ENCODE results near the gene INO80.
"Not testable (repeated sequence)": the region's sequence is repeated elsewhere in the genome, so short reads cannot be mapped to it uniquely, and the experiment has no call there.

INO80 gene

DNA sequence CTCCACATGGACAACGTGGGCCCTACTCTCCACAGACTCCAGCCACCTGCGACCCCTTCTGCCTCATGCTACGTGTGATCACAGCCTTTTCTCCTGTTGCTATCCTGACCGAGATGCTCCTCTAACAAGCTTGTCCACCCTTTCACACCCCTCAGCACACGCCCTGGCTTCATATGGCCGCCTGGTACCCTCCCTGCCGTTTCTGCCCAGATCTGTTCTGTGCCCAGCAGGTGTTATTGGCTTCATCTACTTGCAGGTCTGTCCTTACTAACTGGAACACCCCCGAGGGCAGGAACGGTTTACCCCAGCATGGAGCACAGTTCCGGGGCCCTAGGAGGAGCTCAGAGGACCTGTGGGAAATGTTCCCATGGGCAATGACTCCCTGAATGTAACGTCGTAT, 152.9 kb downstream of the INO80 start:
- DNase-seq = no peak

DNA sequence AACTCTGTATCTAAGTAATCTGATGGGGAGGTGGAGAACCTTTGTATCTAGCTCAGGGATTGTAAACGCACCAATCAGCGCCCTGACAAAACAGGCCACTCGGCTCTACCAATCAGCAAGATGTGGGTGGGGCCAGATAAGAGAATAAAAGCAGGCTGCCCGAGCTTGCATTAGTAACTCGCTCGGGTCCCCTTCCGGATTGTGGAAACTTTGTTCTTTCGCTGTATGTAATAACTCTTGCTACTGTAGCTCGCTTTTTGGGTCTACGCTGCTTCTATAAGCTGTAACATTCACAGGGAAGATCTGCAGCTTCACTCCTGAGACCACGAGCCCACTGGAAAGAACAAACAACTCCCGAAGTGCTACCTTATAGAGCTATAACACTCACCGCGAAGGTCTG, 153.8 kb downstream of the INO80 start:
- not testable (repeated sequence) for DNase-seq

DNA sequence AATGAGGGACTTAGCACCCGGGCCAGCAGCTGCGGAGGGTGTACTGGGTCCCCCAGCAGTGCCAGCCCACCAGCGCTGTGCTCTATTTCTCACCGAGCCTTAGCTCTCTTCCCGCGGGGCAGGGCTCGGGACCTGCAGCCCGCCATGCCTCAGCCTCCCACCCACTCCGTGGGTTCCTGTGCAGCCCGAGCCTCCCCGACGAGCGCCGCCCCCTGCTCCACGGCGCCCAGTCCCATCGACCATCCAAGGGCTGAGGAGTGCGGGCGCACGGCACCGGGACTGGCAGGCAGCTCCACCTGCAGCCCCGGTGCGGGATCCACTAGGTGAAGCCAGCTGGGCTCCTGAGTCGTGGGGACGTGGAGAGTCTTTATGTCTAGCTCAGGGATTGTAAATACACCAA, 154.3 kb downstream of the INO80 start:
- not testable (repeated sequence) for DNase-seq

DNA sequence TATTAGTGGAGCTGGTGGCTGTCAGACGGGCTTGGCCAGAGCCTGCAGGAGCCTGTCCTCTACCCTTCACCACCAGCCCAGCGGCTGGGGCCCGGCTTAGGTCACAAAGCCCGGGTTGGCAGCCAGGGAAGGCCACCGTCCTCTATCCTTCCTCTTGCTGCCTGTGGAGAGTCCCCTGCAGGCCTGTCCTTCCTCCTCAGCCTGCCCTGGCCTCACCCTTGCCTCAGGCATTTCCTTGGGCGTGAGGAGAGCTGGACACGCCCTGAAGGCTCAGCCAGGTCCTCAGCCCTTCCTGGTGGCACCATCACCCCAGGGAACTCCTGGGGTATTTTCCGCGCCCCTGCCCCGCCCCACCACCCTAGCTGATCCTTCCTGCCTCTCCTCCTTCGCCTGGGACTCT, 155.2 kb downstream of the INO80 start:
- no peak for DNase-seq

DNA sequence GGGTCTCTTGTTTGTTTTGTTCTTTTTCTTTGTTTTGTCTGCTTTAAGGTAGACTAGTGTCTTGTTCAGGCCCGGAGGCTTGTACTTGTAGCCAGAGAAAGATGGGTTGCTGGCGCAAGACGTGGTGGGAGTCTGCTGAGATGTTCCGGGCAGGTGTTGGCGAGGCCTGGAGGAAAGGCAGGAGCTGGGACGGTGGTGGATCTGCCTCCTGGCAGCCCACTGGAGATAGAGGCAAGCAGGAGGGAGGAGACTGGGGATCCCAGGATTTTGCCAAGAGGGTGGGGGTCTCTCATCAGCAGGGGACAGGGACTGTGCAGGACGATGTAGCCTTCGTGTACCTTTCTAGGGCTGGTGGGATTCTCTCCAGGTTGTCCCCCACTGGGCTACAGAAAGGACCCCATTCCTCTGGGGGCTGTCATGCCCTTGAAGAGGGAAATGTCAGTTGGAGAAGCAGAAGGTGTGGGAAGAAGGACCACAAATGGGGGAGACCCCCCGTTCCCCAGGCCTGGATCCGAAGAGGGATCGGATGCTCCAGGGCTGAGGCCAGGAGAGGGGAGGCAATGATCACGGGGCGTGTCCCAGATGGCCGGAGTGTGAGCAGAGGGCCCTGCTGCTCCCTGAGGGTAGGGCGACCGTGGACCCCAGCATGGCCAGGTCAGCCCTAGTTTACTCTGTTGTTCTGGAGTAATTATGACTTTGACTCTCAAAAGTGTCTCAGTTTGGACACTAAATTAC, 155.8 kb downstream of the INO80 start:
- DNase-seq = no peak

DNA sequence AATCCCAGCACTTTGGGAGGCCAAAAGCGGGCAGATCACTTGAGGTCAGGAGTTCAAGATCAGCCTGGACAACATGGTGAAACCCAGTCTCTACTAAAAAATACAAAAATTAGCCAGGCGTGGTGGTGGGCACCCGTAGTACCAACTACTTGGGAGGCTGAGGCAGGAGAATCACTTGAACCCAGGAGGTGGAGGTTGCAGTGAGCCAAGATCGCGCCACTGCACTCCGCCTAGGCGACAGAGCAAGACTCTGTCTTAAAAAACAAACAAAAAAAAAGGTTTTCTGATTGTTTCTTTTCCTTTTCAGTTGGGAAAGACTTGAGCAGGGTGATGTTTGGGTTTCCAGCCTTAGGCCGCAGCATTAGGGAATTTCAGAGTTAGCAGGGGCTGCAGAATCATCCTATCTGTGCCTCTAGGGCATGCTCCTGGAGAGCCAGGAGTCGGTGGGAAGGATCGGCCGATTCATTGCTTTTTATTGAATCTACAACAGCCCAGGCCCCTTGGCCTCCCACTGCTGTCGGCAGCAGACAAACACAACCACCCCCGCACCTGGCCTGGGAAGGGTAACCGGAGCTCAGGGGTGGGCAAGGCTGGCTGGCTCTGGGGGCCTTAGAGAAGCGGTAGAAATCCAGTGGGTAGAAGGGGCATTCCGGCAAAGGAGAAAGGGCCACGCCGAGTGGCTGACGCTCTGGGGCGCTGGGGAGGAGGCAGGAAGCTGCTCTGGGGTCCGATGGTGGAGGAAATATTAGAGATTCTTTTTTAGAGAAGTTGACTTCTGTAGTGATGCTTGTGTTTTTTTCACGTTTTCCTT, 156.5 kb downstream of the INO80 start:
- no peak for DNase-seq

DNA sequence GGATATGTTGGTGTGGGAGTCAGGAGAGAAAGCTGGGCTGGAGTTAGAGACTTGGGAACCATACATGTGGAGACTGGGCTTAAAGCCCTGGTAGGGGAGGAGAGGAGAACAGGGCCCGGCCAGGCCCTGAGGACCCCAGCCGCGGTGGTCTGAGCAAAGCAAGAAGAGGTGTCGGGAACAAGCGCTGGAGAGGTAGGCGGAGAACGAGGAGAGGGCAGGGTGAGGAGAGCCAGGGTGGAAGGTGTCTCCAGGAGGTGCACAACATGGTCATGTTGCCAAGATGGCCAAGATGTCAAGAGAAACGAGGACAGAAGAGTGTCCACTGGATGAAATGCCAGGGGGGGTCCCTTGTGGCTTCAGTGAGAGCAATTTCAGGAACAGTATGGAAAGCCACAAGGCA, 157.4 kb downstream of the INO80 start:
- DNase-seq = no peak

DNA sequence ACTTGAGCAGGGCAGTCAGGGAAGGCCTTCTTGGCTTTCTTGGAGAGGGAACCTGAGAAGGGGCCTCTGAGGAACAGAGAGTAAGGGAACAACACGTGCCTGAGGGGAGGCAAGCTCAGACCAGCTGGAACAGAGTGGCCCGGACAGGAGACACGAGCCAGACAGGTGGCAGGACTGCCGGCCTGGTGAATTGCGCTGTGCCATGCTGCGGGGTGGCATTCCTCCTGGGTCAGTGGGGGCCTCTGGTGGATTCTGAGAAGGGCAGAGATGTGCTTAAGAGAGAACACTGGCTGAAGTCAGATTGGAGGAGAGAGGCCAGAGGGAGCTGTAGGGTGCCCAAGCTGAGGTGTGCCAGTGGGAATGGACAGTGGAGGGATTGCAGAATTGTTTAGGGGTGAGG, 157.9 kb downstream of the INO80 start:
- DNase-seq = no peak

DNA sequence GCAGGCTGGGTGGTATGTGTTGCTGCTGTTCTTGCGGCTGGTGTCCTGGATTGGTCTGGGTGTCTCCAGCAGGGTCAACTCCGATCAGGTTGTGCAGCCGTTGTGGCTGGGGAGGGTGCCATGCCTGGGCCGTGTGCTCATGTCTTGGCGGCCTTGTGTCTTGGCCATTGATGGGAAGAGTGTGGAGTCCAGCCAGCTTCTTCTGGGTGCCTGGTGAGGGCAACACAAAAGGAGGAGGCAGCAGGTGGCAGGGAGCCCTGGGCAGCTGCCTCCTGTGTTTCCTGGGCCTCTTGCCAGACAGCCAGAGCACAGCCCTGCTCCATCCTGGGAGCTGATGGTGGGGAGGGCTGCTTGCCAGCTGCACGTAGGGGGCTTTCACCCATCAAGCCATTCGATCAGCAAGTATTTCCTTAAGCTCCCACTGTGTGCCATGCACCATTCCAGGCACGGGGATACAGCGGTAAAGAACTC, 158.5 kb downstream of the INO80 start:
- no peak for DNase-seq

DNA sequence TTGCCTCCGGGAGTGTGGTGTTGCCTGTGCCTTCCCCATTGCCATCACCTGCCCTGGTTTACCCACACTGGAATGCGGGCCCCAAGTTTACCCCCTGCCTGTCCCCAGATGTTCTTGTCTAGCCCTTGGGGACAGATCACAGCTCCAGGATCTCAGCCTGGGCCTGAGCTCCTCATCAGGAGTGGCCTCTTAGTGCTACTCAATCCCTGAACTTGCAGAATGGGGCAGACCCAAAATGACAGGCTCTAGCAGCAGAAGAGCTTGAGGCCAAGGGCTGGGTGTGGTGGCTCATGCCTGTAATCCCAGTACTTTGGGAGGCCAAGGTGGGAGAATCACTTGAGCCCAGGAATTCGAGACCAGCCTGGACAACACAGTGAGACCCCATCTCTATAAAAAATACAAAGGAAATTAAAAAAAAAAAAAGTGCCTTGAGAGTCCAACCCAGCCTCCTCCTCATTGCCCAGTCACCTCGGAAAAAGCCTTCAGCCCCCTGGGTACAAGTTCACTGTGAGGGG, 159.0 kb downstream of the INO80 start:
- no peak for DNase-seq

DNA sequence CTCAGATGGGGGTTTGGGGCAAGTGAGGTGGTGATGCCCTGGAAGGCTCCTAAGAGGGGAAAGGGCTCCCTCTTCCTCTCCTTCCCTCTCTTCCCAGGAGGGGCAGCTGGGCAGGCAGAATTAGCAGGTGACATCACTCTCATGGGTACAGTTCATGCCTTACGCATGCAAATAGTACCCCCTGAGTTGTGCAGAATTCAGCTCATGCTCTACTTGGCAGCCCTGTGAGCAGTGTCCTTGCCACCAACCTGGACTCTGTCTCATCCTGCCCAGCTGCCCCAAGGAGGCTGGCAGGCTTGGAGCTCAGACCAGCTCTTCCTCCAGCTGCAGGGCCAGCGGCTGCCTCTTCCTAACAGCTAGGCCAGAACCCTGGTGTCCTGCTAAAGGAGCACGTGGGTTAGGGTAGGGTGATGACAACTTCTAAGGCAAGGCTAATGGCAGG, 159.5 kb downstream of the INO80 start:
- no peak for DNase-seq

DNA sequence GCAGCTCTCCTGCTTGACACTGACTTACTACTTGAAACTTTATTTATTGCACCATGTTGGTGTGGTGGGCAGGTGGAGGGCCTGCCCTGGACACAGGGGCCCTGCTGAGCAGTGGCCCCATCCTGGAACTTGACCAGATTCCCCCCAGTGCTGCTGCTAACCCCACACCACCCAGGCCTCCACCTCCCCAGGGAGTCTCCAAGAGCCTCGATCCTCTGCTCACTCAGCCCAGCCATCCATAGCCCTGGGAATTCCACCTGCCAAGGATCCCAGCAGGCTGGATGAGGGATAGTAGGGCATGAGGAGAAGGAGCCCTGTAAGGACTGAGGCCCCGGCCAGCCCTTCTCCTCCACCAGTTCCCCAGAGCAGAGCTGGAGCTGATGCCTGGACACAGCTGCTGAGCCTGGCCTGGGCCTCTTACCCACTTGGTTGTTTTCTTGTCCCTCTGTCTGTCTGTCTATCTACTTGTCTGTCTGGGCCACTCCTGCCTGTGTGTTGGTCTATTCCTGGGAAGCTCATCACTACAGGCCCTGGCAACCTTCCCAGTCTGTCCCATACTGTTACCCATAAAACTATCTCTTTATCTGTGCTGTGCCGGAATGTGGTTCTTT, 160.0 kb downstream of the INO80 start:
- DNase-seq = no peak

DNA sequence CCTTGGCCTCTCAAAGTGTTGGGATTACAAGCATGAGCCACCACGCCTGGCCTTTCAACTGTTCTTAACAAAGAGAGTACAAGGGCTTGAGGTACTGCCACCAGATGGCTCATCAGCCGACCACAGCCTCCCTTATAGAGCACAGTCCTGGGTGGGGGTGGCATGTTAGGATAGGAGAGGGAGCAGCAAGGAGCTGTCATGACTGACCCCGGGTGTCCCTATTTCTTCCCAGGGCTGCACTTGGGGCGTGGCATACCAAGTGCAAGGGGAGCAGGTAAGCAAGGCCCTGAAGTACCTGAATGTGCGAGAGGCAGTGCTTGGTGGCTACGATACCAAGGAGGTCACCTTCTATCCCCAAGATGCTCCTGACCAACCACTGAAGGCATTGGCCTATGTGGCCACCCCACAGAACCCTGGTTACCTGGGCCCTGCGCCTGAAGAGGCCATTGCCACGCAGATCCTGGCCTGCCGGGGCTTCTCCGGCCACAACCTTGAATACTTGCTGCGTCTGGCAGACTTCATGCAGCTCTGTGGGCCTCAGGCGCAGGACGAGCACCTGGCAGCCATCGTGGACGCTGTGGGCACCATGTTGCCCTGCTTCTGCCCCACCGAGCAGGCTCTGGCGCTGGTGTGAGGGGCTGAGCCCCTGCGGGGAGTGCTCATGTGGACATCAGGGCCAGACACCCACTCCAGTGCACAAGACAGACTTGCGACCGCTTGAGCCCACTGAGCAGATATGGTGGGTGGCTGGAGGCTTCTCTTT, 160.8 kb downstream of the INO80 start:
- DNase-seq = no peak

DNA sequence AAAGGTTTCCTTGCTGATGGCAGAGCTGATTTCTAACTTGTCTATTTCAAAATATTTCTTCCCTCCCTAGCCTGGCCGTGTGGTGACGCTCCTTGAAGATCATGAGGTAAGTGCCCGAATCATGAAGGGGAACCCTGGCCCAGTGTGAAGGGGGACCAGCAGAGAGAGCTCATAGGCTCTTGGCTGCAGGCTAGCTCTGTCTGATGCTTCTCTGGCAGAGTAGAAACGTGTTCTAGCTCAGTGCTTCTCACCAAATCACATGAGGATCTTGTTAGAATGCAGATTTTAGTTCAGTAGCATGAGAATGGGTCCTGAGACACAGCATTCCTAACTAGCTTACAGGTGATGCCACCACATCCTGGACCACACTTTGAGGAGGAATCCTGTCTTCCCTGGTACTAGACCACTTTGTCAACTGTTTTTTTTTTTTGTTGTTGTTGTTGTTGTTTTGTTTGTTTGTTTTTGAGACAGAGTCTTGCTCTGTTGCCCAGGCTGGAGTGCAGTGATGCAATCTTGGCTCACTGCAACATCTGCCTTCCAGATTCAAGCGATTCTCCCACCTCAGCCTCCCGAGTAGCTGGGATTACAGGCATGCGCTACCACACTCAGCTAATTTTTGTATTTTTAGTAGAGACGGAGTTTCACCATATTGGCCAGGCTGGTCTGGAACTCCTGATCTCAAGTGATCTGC, 161.8 kb downstream of the INO80 start:
- DNase-seq = not testable (repeated sequence)

DNA sequence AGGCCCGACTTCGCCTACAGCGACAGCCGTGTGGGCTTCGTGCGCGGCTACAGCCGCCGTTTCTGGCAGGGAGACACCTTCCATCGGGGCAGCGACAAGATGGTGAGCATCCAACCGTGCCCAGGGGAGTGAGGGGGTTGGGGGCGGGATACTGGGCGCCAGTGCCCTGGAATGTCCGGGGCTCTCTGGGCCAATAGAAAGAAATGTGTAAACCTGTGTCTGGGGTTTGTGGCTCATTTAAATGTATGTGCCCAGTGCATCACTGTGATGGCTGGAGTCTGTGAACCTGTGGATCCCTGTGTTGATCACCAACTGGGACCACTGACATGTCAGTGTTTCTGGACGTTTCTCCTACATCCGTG, 162.4 kb downstream of the INO80 start:
- DNase-seq = no peak

DNA sequence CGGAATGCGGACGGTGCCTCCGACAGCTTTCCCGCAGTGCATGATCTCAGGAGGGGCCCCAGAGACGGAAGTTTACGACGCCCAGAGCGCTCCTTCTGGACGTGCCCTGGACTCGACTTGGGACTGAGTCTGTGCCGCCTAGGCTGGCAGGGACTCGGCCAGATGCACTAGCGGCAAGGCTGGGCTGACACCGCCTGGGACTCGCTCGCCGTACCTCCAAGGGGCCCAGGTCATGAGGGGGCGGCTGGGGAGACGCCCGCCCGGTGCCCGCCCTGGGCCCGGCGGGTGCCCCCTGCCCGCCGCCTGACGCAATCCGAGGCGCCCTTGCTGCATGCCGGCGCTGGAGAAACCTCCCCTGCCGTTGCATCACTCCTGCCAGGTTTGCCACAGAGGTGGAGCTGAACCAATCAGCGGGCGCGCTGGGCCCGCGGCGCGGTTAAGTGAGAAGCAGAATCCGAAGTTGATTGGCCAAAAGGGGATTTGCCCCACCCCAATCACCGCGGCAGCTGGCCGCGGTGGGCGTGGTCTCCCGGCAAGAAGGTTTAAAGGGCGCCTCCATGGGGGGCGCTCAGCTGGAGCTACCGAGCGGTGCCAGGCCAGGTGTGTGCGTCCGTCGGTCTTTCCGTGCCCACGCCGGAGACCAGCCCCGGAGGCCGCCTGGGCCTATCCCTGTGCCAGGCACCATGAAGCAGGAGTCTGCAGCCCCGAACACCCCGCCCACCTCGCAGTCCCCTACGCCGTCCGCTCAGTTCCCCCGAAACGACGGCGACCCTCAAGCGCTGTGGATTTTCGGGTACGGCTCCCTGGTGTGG, 163.0 kb downstream of the INO80 start, which contains the start of gene CHAC1:
Gene CHAC1, plus strand, starts transcription at position 571 of the 812 bp plus-strand sequence. Its CDS starts 113 bp downstream, at position 684.
- DNase-seq = peak; percentile 98

DNA sequence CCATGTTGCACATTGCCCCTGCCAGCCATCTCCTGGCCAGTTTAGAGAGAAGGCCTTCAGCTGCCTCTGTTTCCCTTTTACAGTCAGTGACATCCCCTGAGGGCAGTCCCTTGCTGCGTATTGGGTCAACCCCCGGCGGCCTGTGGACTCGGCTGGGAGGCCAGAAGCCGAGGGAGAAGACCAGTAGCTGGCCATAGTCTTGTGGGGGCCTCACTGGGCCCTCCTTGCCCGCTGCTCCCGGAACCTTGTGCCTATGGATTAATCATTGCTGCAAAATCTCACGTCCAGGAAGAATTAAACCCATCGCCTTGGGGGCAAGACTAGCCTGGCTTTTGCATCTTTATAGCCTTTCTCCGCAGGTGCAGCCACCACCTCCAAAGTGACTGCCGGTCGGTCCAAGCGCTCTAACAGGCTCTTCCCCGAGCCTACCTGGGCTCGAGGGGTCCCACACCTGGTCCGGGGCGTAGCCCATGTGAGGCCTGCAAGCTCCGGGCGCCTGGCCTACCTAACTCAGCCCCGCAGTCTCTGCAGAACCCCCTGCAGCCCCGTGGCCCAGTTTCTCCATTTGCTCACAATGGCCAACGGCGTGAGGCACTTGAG, 163.7 kb downstream of the INO80 start:
- no peak for DNase-seq

DNA sequence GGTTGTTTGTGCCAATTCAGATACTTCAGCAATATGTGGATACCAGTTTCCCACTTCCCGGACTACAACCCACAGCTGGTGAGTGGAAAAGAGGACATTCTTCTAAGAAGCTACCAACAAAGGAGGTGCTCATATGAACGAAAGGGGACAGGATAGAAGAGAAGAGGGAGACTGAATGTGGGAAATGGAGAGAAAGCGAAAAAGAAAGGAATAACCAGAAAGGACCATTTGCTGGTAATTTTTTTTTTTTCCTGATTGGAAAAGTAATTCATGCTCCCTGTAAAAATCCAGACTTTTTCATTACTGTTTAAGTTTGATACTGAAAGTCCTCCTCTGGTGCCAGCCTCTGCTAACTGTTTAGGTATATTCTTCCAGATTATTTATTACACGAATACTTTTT, 164.3 kb downstream of the INO80 start:
- DNase-seq = no peak

DNA sequence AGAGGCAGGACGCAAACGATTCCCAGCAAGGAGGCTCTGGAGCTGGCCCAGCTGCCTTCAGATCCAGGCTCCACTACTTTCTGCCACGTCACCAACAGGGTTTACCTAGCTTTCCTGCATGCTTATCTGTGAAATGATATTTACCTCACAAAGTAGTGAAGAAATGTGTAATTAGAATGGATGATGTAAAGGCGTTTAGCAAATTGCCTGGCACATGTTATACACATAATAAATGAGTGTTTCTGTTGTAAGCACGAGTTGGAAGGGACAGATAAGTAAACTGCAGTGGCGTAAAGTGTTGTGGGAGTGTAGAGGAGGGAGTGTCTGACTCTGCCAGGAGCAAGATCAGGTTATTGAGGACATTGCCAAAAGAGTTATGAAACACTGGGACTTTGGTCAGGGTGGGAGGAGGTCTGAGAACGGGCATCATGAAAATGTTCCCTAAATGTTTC, 166.3 kb downstream of the INO80 start:
- no peak for DNase-seq

All from fibroblast of skin of back (primary cell).